ENCODE results near the gene MASP1.

The MASP1 gene

DNA sequence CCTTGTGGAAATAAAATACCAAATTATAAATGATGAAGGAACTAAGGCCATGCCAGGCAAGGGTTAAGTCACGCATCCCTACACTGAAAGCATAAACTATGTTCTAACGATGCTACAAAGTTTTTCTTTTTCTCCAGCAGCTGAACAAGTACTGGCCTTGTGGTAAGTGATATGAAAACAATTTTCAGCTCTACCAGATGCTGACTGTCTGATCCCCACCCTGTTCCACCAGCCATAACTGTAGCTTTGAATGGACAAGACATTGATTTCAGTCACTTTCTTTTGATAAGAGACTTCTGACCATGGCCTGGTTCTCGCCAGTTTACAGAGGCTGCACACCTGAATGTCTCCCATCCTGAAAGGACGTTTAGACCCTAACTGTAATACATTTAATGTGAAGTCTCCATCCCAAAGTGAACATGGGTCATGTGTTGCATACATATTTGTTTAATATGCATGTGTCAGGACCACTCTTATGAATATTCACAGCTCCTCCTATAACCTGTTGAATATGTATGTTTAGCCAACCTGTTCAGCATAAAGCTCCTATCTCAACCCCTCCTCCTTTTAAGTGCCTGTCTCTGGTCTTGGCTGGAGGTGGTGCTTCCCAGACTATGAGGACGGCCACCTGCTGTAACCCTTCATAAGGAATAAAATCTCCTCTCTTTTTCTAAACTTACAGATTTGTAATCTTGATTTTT is 33.4 kb downstream of the MASP1 start:
- Histone ChIP-seq H3K4me3 (replicated peaks; ENCODE audit: low read depth, low read length) (no peak overlapping the region), H3K36me3 (ENCODE audit: control insufficient read depth, insufficient read depth, low read length) (no peaks in the 10 kb centered on the region)
- TF ChIP-seq, protein P1, sequence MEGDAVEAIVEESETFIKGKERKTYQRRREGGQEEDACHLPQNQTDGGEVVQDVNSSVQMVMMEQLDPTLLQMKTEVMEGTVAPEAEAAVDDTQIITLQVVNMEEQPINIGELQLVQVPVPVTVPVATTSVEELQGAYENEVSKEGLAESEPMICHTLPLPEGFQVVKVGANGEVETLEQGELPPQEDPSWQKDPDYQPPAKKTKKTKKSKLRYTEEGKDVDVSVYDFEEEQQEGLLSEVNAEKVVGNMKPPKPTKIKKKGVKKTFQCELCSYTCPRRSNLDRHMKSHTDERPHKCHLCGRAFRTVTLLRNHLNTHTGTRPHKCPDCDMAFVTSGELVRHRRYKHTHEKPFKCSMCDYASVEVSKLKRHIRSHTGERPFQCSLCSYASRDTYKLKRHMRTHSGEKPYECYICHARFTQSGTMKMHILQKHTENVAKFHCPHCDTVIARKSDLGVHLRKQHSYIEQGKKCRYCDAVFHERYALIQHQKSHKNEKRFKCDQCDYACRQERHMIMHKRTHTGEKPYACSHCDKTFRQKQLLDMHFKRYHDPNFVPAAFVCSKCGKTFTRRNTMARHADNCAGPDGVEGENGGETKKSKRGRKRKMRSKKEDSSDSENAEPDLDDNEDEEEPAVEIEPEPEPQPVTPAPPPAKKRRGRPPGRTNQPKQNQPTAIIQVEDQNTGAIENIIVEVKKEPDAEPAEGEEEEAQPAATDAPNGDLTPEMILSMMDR (IDR thresholded peaks at IDR 0.05; ENCODE audit: insufficient read depth, low read length, poor library complexity, severe bottlenecking) = no peak

DNA sequence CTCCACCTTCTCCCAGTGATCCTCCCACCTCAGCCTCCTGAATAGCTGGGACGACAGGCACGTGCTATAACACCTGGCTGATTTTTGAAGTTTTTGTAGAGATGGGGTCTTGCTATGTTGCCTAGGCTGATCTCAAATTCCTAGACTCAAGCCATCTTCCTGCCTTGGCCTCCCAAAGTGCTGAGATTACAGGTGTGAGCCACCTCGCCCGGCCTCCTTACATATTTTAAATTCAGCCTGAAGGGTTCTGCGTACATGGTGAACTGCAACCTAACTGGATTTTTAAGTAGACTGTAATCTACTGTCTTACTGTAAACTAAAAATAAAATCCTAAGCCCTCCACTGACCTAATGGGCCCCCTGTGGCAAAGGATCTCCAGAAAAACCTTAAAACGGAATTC is 34.1 kb downstream of the MASP1 start:
- peaks cover 2% of the 10 kb centered on the region; the same call in 1 of the 2 replicates for H3K27me3 ChIP-seq (replicated peaks; ENCODE audit: control insufficient read depth, insufficient read depth, low read length)
- DNase-seq (ENCODE audit: extremely low read depth, insufficient read length) = no peak
- TF ChIP-seq, protein P1 (IDR thresholded peaks at IDR 0.05; ENCODE audit: insufficient read depth, low read length, poor library complexity, severe bottlenecking) = no peak
- H3K4me3 ChIP-seq (replicated peaks; ENCODE audit: low read depth, low read length) = no peak overlapping the region
- H3K36me3 ChIP-seq (ENCODE audit: control insufficient read depth, insufficient read depth, low read length) = no peaks in the 10 kb centered on the region

More for the DNA sequence above, 33.4 kb downstream of the MASP1 start:
- DNase-seq (ENCODE audit: extremely low read depth, insufficient read length) = no peak
- H3K27me3 ChIP-seq (replicated peaks; ENCODE audit: control insufficient read depth, insufficient read depth, low read length) = peaks cover 2% of the 10 kb centered on the region; the same call in 1 of the 2 replicates

DNA sequence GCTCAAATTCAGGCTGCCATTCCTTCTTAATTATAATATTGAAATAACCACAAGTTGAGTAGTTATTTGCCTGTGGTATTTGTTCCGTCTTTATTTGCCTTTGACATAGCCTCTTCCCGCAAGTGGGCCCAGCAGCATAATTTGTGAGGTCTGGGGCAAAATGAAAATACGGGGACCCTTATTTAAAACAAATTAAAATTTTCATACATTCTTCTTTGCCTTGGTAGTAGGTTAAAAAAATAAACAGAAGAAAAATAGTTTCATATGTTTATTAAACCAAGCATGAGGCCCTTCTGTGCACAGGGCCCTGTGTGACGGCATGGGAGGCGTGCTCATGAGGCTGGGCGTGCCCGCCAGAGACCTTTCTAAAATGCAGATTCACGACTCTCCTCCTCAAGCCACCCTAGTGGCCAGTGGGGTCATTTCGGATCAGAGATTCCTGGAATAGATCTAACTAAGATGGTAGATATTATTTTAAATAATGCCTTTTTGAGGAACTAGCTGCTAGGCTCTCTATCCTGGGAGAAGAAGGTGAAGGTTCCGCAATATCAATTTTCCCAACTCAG is 35.4 kb downstream of the MASP1 start:
- H3K4me3 ChIP-seq (replicated peaks; ENCODE audit: low read depth, low read length) = no peak overlapping the region
- no peaks in the 10 kb centered on the region for H3K36me3 ChIP-seq (ENCODE audit: control insufficient read depth, insufficient read depth, low read length)
- DNase-seq (ENCODE audit: extremely low read depth, insufficient read length) = no peak
- no peaks in the 10 kb centered on the region; the same call in 1 of the 2 replicates for H3K27me3 ChIP-seq (replicated peaks; ENCODE audit: control insufficient read depth, insufficient read depth, low read length)
- TF ChIP-seq, protein P1 (IDR thresholded peaks at IDR 0.05; ENCODE audit: insufficient read depth, low read length, poor library complexity, severe bottlenecking) = no peak

DNA sequence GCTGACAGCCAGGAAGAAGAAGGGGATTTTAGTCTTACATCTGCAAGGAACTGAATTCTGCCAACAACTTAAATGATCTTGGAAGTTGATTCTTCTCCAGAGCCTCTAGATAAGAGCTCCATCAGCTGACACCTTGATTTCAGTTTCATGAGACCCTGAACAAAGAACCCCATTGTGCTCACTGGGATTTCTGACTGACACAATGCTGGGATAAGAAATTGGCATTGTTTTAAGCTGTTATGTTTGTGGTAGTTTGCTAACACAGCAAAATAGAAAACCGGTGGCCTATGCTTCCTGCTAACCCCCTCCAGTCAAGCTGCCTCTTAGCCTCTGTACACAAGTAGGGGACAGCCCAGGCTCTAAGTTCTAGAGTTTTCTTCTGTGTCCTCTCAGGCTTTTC is 36.2 kb downstream of the MASP1 start:
- H3K27me3 ChIP-seq (replicated peaks; ENCODE audit: control insufficient read depth, insufficient read depth, low read length) = no peaks in the 10 kb centered on the region; the same call in 1 of the 2 replicates
- TF ChIP-seq, protein P1 (IDR thresholded peaks at IDR 0.05; ENCODE audit: insufficient read depth, low read length, poor library complexity, severe bottlenecking) = no peak
- DNase-seq (ENCODE audit: extremely low read depth, insufficient read length) = no peak

DNA sequence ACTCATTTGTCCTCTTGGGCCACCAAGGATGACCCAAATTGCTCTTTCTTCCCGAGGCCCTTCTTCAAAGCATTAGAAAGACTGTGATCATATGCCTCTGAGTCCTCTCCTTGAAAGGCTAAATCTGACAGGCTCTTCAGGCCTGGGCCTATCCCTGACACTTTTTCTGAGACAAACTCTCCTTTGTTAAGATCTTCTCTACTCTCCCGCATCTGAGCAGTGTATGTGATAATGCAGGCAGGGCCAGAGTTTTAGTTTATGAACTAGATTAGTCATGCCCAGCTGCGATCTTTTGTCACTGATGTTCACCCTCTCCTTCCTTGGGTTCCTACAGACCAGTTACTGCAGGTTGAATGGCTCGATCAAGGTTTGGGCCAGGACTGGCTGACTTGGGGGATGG is 39.2 kb downstream of the MASP1 start:
- Histone ChIP-seq H3K36me3 (ENCODE audit: control insufficient read depth, insufficient read depth, low read length) (no peaks in the 10 kb centered on the region), H3K27me3 (replicated peaks; ENCODE audit: control insufficient read depth, insufficient read depth, low read length) (peaks cover 3% of the 10 kb centered on the region), H3K4me3 (replicated peaks; ENCODE audit: low read depth, low read length) (no peak overlapping the region)
- TF ChIP-seq, protein P1 (IDR thresholded peaks at IDR 0.05; ENCODE audit: insufficient read depth, low read length, poor library complexity, severe bottlenecking) = no peak
- DNase-seq (ENCODE audit: extremely low read depth, insufficient read length) = no peak

More for the DNA sequence above, 36.2 kb downstream of the MASP1 start:
- Histone ChIP-seq H3K4me3 (replicated peaks; ENCODE audit: low read depth, low read length) (no peak overlapping the region), H3K36me3 (ENCODE audit: control insufficient read depth, insufficient read depth, low read length) (no peaks in the 10 kb centered on the region)
